GM18867 (cell line): ENCODE data around the gene ABLIM2.
"Not testable (repeated sequence)": the region's sequence is repeated elsewhere in the genome, so short reads cannot be mapped to it uniquely, and the experiment has no call there.

Experiments
- ATAC-seq: cut with Tn5 transposase; IDR thresholded peaks from one replicate; pipeline ENCODE4 v1.9.1; 2021; ENCODE audit warnings: mild to moderate bottlenecking, moderate library complexity; ENCODE audit not compliant: unreplicated experiment

The ABLIM2 gene

GRCh38 chr4:8143392-8144140, 15.0 kb downstream of the ABLIM2 start:
- no peak for ATAC-seq

GRCh38 chr4:8142556-8142955, 16.1 kb downstream of the ABLIM2 start:
- ATAC-seq: no peak

- ATAC-seq: no peak
Observed at GRCh38 chr4:8141935-8142334, 16.7 kb downstream of the ABLIM2 start.

- ATAC-seq: no peak
Observed at GRCh38 chr4:8140915-8141314, 17.7 kb downstream of the ABLIM2 start.

- not testable (repeated sequence) for ATAC-seq
Observed at GRCh38 chr4:8139726-8140125, 18.9 kb downstream of the ABLIM2 start.

GRCh38 chr4:8136972-8137710, 21.5 kb downstream of the ABLIM2 start:
- no peak for ATAC-seq

- no peak for ATAC-seq
Observed at GRCh38 chr4:8136529-8136928, 22.1 kb downstream of the ABLIM2 start.

GRCh38 chr4:8135666-8136065, 22.9 kb downstream of the ABLIM2 start:
- ATAC-seq: no peak

GRCh38 chr4:8133897-8134563, 24.6 kb downstream of the ABLIM2 start:
- no peak for ATAC-seq

- ATAC-seq: no peak
Observed at GRCh38 chr4:8132947-8133705, 25.5 kb downstream of the ABLIM2 start.

- ATAC-seq: no peak
Observed at GRCh38 chr4:8132400-8132799, 26.2 kb downstream of the ABLIM2 start.

GRCh38 chr4:8131826-8132225, 26.8 kb downstream of the ABLIM2 start:
- no peak for ATAC-seq

- ATAC-seq: no peak
Observed at GRCh38 chr4:8131210-8131609, 27.4 kb downstream of the ABLIM2 start.

- no peak for ATAC-seq
Observed at GRCh38 chr4:8130346-8131066, 28.1 kb downstream of the ABLIM2 start.

- no peak for ATAC-seq
Observed at GRCh38 chr4:8129785-8130184, 28.8 kb downstream of the ABLIM2 start.

GRCh38 chr4:8129136-8129535, 29.5 kb downstream of the ABLIM2 start:
- no peak for ATAC-seq

GRCh38 chr4:8128100-8128856, 30.3 kb downstream of the ABLIM2 start:
- no peak for ATAC-seq

- ATAC-seq: no peak
Observed at GRCh38 chr4:8127051-8127826, 31.4 kb downstream of the ABLIM2 start.

GRCh38 chr4:8126523-8126922, 32.1 kb downstream of the ABLIM2 start:
- ATAC-seq: no peak
